ENCODE results near the gene FOXQ1.
"Not testable (repeated sequence)": the region's sequence is repeated elsewhere in the genome, so short reads cannot be mapped to it uniquely, and the experiment has no call there.

FOXQ1 gene

DNA sequence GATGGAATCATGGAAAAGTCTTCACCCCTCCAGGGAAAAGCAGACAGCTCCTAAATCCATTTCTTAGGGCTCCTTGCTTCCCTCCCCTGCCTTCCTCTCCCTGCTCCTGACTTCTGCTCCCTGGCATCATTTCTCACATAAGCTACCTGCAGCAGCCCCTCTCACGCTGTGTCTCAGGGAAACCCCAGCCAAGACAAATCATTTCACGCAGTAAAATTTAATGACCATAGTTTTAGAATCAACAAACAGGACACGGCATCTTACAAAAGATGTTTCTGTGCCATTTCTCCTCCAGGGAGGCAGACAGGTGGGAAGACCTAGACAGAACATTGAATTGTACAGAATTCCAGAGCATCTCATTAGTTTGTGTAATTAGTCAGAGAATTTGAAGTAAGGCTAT lies 16.5 kb upstream of the FOXQ1 start:
- no peak for DNase-seq

DNA sequence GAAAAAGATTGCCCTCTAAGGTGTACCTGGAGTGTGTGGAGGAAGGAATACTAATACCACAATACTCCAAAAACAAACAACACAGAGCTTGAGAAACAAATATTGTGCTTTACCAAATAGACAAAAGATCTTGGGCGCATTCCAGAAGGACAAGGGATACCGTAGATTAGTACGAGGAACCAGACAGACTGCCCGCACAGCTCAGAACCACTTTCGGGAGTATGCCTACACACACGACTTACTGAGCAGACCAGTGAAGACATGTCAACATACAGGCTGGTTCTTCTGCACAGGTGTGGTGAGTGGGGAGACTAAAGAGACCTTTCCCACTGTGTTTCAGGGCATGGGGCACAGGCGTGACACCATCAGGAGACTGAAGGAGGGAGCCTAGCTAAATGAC lies 15.8 kb upstream of the FOXQ1 start:
- DNase-seq: no peak

- no peak for DNase-seq
Observed at GRCh38 chr6:1296542-1296941, 15.4 kb upstream of the FOXQ1 start.

DNA sequence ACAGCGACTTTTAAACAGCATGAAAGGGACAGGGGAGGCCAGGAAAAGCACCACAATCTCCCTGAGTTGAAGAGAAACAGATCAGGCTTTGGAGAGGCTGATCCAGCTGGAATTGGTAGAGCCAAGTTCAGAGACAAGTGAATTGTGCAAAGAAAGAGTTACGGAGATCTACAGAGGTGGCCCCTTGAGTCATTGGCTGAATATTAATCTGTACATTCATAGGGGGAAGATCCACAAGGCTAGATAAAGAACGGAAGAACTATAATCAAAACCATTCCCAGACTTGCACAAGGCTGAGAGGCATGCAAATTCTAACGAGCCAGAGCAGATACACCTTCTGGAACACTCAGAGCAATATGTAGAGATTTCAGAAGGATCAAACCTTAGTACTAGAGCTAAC lies 14.2 kb upstream of the FOXQ1 start:
- no peak for DNase-seq

- DNase-seq: no peak
Observed at GRCh38 chr6:1298768-1299167, 13.1 kb upstream of the FOXQ1 start.

DNA sequence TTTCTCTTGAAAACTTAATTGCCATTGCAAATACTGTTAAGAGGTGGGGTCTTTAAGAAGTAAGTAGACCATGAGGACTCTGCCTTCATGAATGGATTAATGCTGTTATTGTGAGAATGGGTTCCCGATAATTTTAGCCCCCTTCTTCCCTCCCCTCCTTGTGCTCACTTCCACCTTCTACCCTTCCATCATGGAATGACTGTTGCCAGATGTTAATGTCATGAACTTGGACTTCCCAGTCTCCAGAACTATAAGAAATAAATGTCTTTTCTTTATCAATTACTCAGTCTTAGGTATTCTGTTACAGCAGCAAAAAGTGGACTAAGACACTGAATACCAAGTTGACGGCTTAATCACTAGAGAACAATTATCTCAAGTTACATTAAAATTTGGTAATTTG lies 5.8 kb upstream of the FOXQ1 start:
- no peak for DNase-seq

DNA sequence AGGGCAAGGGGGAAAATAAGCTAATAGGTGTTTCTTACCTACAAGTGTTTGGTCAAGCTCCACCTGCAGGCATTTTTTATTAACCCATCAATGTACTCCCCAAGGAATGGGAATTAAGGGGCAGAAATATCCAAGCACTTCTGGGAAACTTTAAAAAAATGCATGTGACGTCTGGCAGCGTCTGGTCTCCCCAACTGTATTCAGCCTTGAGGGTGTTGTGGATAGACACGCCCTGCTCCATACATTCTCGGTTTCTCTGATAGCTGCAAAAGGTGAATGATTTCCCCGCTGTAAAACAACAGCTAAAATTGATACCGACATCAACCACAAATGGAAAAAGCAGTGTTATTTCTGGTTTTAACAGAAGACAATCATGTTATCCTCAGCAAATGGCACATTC lies 2.5 kb upstream of the FOXQ1 start:
- DNase-seq: no peak

- DNase-seq: no peak
Observed at GRCh38 chr6:1310628-1311399, 1.1 kb upstream of the FOXQ1 start.

- peak; percentile 6 for DNase-seq
Observed at GRCh38 chr6:1312203-1312472, 240 bp downstream of the FOXQ1 start.

DNA sequence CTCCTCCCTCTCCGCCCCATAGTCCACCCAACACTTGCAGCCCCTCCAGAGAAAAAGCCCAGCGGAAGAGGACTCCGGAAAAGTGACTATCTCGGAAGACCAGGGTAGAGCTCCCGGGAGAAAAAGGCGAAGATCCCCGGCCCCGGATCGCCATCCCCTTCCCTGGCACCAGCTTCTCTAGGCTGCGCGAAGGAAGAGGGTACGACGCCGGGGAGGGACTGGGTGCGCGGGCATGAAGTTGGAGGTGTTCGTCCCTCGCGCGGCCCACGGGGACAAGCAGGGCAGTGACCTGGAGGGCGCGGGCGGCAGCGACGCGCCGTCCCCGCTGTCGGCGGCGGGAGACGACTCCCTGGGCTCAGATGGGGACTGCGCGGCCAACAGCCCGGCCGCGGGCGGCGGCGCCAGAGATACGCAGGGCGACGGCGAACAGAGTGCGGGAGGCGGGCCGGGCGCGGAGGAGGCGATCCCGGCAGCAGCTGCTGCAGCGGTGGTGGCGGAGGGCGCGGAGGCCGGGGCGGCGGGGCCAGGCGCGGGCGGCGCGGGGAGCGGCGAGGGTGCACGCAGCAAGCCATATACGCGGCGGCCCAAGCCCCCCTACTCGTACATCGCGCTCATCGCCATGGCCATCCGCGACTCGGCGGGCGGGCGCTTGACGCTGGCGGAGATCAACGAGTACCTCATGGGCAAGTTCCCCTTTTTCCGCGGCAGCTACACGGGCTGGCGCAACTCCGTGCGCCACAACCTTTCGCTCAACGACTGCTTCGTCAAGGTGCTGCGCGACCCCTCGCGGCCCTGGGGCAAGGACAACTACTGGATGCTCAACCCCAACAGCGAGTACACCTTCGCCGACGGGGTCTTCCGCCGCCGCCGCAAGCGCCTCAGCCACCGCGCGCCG lies 822 bp downstream of the FOXQ1 start:
- DNase-seq: peak; percentile 82

DNA sequence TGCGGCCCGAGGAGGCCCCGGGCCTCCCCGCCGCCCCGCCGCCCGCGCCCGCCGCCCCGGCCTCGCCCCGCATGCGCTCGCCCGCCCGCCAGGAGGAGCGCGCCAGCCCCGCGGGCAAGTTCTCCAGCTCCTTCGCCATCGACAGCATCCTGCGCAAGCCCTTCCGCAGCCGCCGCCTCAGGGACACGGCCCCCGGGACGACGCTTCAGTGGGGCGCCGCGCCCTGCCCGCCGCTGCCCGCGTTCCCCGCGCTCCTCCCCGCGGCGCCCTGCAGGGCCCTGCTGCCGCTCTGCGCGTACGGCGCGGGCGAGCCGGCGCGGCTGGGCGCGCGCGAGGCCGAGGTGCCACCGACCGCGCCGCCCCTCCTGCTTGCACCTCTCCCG lies 1.5 kb downstream of the FOXQ1 start:
- peak; percentile 18 for DNase-seq

DNA sequence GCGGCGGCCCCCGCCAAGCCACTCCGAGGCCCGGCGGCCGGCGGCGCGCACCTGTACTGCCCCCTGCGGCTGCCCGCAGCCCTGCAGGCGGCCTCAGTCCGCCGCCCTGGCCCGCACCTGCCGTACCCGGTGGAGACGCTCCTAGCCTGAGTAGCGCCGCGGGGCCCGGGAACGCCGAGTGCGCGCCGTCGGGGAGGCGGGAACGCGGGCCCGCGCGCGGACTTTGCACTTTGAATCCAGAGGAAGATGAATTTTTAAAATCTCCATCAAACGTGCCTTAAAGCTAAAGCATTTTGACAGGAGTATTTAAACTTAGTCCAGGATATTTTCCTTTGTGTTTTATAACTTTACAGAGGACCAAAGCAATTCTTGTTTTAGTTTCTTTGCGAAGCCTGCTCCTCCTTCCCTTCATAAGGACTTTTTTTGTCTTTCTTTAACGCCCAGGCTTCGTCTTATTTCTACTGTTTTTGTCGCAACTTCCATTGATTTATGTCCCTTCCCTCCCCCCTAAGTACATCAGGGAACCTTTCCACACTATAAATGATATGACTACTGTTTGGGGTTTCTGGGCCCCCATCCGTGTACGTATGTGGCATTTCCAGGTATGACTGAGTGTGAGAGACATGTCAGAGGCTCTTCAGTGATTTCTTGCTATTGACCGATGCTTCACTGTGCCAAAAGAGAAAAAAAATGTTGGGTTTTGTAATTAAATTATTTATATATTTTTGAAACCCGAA lies 2.0 kb downstream of the FOXQ1 start:
- DNase-seq: peak; percentile 30

- DNase-seq: no peak
Observed at GRCh38 chr6:1314617-1315016, 2.7 kb downstream of the FOXQ1 start.

DNA sequence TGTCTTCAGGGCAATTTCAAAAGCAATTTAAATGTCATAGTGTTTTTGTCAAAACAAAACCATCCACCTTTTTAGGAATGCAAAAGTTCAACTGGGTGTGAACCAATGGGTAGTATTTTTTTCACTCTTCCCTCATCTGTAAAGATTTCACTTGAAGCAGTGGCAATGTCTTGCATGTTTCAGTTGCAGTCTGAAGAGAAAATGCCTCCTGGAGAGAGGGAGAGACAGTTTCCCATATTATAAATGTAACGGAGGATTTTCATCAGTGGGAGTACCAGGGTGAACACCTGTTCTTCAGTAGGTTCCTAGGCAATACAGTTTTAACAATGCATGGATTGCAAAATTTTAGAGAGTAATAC lies 3.3 kb downstream of the FOXQ1 start:
- DNase-seq: no peak

GRCh38 chr6:1315560-1316386 lies 3.9 kb downstream of the FOXQ1 start:
- DNase-seq: no peak

GRCh38 chr6:1316489-1316971 lies 4.6 kb downstream of the FOXQ1 start:
- peak; percentile 6 for DNase-seq

DNA sequence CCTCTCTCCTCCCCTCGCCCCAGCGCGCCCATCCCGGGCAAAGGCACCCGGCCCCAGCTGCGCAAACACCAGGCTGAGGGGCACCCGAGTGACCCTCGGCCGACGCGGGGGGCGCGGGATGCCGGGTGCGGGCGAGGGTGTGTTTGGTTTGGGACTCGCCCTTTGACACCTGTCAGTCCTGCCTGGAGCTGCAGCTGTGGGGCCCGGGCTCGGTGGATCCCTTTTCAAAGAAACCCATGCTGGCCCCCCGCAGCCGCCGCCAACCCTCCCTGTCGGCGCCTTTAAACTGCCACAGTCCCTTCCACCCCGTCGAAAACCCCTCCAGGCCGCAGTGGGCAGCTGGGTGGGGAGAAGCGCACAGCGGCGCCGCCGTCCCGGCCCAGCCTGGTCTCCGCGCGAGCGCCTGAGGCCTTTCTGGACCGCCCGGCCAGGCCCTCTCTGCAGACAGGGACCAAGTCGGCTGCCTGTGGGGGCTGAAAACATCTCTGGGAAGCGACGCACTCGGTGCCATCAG lies 5.5 kb downstream of the FOXQ1 start:
- DNase-seq: no peak

GRCh38 chr6:1318036-1318435 lies 6.1 kb downstream of the FOXQ1 start:
- DNase-seq: no peak

DNA sequence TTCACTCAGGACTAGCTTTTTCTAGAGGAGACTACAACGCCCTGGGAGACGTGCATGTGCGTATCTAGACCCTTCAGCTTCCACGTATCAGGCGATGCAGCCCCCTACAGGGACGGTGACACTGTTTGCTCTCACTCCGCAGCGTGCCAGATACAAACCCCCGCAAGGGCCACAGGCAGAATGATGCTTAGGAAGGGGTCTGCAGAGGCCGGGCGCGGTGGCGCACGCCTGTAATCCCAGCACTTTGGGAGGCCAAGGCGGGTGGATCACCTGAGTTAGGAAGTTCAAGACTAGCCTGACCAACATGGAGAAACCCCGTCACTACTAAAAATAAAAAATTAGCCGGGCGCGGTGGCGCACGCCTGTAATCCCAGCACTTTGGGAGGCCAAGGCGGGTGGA lies 6.7 kb downstream of the FOXQ1 start:
- DNase-seq: not testable (repeated sequence)

- peak; percentile 34 for DNase-seq
Observed at GRCh38 chr6:1321738-1322137, 9.8 kb downstream of the FOXQ1 start.

GRCh38 chr6:1322156-1322555 lies 10.3 kb downstream of the FOXQ1 start:
- DNase-seq: no peak

DNA sequence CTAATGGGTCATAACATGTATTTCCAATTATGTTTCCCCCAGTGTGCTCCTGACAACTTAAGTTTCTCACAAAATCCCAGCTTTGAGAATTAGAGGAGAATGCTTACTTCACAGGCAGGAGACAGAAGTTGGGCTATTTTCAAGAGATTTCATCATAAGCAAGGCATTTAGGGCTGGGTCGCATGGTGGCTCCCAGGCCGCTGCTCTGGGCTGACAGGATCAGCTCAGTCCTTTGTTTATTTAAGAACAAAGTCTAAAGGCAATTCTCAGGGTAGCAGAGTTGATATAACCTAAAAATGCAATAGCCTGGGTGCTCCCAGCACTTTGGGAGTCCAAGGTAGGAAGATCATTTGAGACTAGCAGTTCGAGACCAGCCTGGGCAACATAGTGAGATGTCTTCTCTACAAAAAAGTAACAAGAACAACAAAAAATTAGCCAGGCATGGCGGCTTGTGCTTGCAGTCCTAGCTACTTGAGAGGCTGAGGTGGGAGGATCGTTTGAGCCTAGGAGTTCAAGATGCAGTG lies 10.9 kb downstream of the FOXQ1 start:
- DNase-seq: no peak
